HCT116 (cell line): Measurements from ENCODE around the gene HOXC11. TPM values are rescaled to one million over a fixed set of nuclear protein-coding genes. Genes with fewer than 3 reads are reported as not detected.

Source experiments
- ATAC-seq: fragments of 200-7000 bp; cut with Tn5 transposase; 2 replicates; pipeline ENCODE4 v1.9.1; 2020; ENCODE audit warnings: mild to moderate bottlenecking, moderate library complexity
- BruUV-seq: library from RNA; stranded (reverse); fragments of 400-500 nt; replicated peaks from 2 replicates; lab custom pipeline; 2021; lab: Mats Ljungman, UMichigan
- CTCF ChIA-PET: fragments of 300-600 bp; sonication (Branson Sonifier 250); formaldehyde crosslinking; loops from one replicate; lab custom pipeline; 2021; ENCODE audit warnings: antibody characterized with exemption; lab: Charles Lee
- POLR2A ChIA-PET: fragments of 300-600, 350-600 bp; sonication (Branson Sonifier 250); formaldehyde crosslinking; loops from one replicate; lab custom pipeline; 2021; ENCODE audit warnings: antibody characterized with exemption; lab: Charles Lee
- RAD21 ChIA-PET, 2 experiments: fragments of 300-600 bp; sonication (Branson Sonifier 250); formaldehyde crosslinking; loops; one replicate each; lab custom pipeline; 2023; ENCODE audit warnings: low total read pairs in 2 of 2; ENCODE audit not compliant: uncharacterized antibody in 2 of 2, unreplicated experiment in 2 of 2, low non-redundant PET in 1 of 2; lab: Charles Lee
- DNase-seq: peaks from one replicate; pipeline ENCODE4 v3.0.0-alpha.2; 2010; ENCODE audit warnings: low read depth, low spot score
- H2AFZ ChIP-seq: fragments of 200-600 bp; shearing (Covaris generic), sonication (generic); 2 replicates; pipeline ENCODE4 v1.6.1; 2017; ENCODE audit warnings: low read depth, mixed run types, mixed read lengths, antibody characterized with exemption, low read length; ENCODE audit not compliant: poor library complexity, severe bottlenecking
- H3K27ac ChIP-seq: 2 replicates; pipeline ENCODE4 v1.5.1; 2012; ENCODE audit warnings: low read depth, low read length
- H3K27me3 ChIP-seq: fragments of 200-600 bp; sonication (generic); 2 replicates; pipeline ENCODE4 v1.6.1; 2016; ENCODE audit warnings: mixed run types, low read length, mixed read lengths; ENCODE audit not compliant: insufficient read depth
- H3K36me3 ChIP-seq, 2 experiments: fragments of 200-500 bp in 1 of 2; fragments of 200-600 bp in 1 of 2; sonication (Bioruptor generic) in 1 of 2; sonication (generic) in 1 of 2; 2 replicates each; pipeline versions ENCODE4 v1.5.1 to v1.6.1; 2014 to 2016; ENCODE audit warnings: low read length in 2 of 2, inconsistent platforms in 1 of 2, mixed read lengths in 1 of 2, mixed run types in 1 of 2; ENCODE audit not compliant: insufficient read depth in 2 of 2, control insufficient read depth in 1 of 2
- H3K4me1 ChIP-seq, 2 experiments: fragments of 200-600 bp in 1 of 2; sonication (generic) in 1 of 2; 2 replicates each; pipeline versions ENCODE4 v1.5.1 to v1.6.1; 2012 to 2017; ENCODE audit warnings: low read length in 2 of 2, inconsistent platforms in 1 of 2, mild to moderate bottlenecking in 1 of 2, mixed read lengths in 1 of 2, mixed run types in 1 of 2, moderate library complexity in 1 of 2; ENCODE audit not compliant: insufficient read depth in 2 of 2, control insufficient read depth in 1 of 2
- H3K4me2 ChIP-seq: fragments of 200-600 bp; sonication (generic); 2 replicates; pipeline ENCODE4 v1.6.1; 2017; ENCODE audit warnings: mixed run types, low read length, mixed read lengths
- H3K4me3 ChIP-seq, 2 experiments: fragments of 200-600 bp in 1 of 2; sonication (generic) in 1 of 2; replicated peaks in 1 of 2; 2 replicates each; pipeline ENCODE4 v1.5.1; 2011 to 2016; ENCODE audit warnings: low read length in 2 of 2, control low read depth in 1 of 2, low read depth in 1 of 2, mild to moderate bottlenecking in 1 of 2, mixed read lengths in 1 of 2, mixed run types in 1 of 2
- H3K79me2 ChIP-seq: fragments of 200-600 bp; sonication (generic); 2 replicates; pipeline ENCODE4 v1.6.1; 2017; ENCODE audit warnings: mild to moderate bottlenecking, mixed run types, low read length, moderate library complexity, mixed read lengths; ENCODE audit not compliant: insufficient read depth
- H3K9ac ChIP-seq: fragments of 200-600 bp; sonication (generic); 2 replicates; pipeline ENCODE4 v1.6.1; 2016; ENCODE audit warnings: low read length, mixed read lengths
- H3K9me2 ChIP-seq: fragments of 200-600 bp; sonication (generic), shearing (Covaris generic); 2 replicates; pipeline ENCODE4 v1.6.1; 2017; ENCODE audit warnings: mixed run types, mild to moderate bottlenecking, moderate library complexity; ENCODE audit not compliant: insufficient read depth
- H3K9me3 ChIP-seq, 2 experiments: fragments of 200-500 bp in 1 of 2; fragments of 200-600 bp in 1 of 2; sonication (Bioruptor generic) in 1 of 2; sonication (generic) in 1 of 2; 2 replicates each; pipeline ENCODE4 v1.6.1; 2014 to 2017; ENCODE audit warnings: low read length in 2 of 2, mixed read lengths in 2 of 2, inconsistent platforms in 1 of 2, low read depth in 1 of 2, mild to moderate bottlenecking in 1 of 2, mixed run types in 1 of 2, moderate library complexity in 1 of 2; ENCODE audit not compliant: control insufficient read depth in 1 of 2, insufficient read depth in 1 of 2
- H4K20me1 ChIP-seq: fragments of 200-600 bp; sonication (generic), shearing (Covaris generic); 2 replicates; pipeline ENCODE4 v1.6.1; 2017; ENCODE audit warnings: mixed run types, mild to moderate bottlenecking, moderate library complexity; ENCODE audit not compliant: insufficient read depth
- ELF1 ChIP-seq: IDR thresholded peaks from 2 replicates; pipeline ENCODE4 v1.6.1; 2012; ENCODE audit warnings: low read depth, borderline replicate concordance
- FOSL1 ChIP-seq: IDR thresholded peaks from 2 replicates; pipeline ENCODE4 v1.6.1; 2012; ENCODE audit warnings: low read depth
- JUND ChIP-seq: IDR thresholded peaks from 2 replicates; pipeline ENCODE4 v1.6.1; 2012
- POLR2AphosphoS5 ChIP-seq: IDR thresholded peaks from 2 replicates; pipeline ENCODE4 v1.6.1; 2011; ENCODE audit warnings: mild to moderate bottlenecking, low read depth, low read length, moderate library complexity
- SIN3A ChIP-seq: IDR thresholded peaks from 2 replicates; pipeline ENCODE4 v1.6.1; 2012; ENCODE audit warnings: low read depth
- TCF7L2 ChIP-seq: IDR thresholded peaks from 2 replicates; pipeline ENCODE4 v1.7.0; 2011; ENCODE audit warnings: borderline replicate concordance, inconsistent platforms; ENCODE audit not compliant: insufficient read depth, insufficient read length; ENCODE audit errors: extremely low read depth
- intact Hi-C: fragments of 100-400 bp; cut with micrococcal nuclease; formaldehyde crosslinking; loops from 2 replicates; pipeline ENCODE4 v1.10.0; 2022
- total RNA-seq: library from RNA; stranded (reverse); gene quantifications from one replicate; pipeline ENCODE4 v1.2.1, GENCODE V29; 2021; ENCODE audit not compliant: unreplicated experiment
- TF ChIP-seq, protein P1 (sequence below): IDR thresholded peaks from 2 replicates; pipeline ENCODE4 v1.6.1; 2012; ENCODE audit warnings: low read depth

HOXC11 gene
- total RNA-seq, 1 experiment from 2014 or later = 0.22 TPM

DNA sequence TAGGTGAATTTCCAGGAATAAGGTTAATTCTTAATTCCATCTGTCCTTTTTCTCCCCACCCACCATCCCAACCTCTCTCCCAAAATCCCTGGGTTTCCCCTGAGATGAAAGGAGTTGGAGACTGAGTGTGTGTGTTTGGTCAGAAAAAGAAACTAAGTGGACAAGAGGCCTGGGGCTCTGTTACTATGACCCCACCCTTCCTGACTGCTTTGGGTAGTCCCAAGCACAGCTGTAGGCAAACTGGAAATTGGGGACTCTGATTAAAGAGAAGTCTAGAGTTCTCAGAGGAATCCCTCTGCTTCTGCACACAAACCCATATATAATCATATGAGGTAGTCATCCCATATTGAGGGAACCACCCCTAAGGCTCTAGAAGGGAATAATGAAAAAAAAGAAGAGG, 25.2 kb upstream of the HOXC11 start:
- ChIA-PET POLR2A (no interaction called here), CTCF (no interaction called here), RAD21 (no interaction called here)
- Histone ChIP-seq H2AFZ (no peak overlapping the region), H3K9ac (no peak overlapping the region), H3K4me3 (no peak overlapping the region), H3K27ac (no peak overlapping the region), H3K4me1 (peaks cover 4 to 5% of the 10 kb centered on the region in 2 experiments), H3K4me2 (no peak overlapping the region), H3K36me3 (no peaks in the 10 kb centered on the region), H4K20me1 (no peaks in the 10 kb centered on the region), H3K27me3 (no peaks in the 10 kb centered on the region), H3K9me3 (no peaks in the 10 kb centered on the region), H3K79me2 (no peaks in the 10 kb centered on the region), H3K9me2 (no peaks in the 10 kb centered on the region)
- no TSS peak for BruUV-seq
- ATAC-seq (no peak), DNase-seq (no peak)
- TF ChIP-seq POLR2AphosphoS5 = no peak
- no peak for TF ChIP-seq TCF7L2
- no peak for TF ChIP-seq SIN3A
- TF ChIP-seq JUND = no peak
- no peak for TF ChIP-seq ELF1
- no peak for TF ChIP-seq FOSL1
- TF ChIP-seq, protein P1, sequence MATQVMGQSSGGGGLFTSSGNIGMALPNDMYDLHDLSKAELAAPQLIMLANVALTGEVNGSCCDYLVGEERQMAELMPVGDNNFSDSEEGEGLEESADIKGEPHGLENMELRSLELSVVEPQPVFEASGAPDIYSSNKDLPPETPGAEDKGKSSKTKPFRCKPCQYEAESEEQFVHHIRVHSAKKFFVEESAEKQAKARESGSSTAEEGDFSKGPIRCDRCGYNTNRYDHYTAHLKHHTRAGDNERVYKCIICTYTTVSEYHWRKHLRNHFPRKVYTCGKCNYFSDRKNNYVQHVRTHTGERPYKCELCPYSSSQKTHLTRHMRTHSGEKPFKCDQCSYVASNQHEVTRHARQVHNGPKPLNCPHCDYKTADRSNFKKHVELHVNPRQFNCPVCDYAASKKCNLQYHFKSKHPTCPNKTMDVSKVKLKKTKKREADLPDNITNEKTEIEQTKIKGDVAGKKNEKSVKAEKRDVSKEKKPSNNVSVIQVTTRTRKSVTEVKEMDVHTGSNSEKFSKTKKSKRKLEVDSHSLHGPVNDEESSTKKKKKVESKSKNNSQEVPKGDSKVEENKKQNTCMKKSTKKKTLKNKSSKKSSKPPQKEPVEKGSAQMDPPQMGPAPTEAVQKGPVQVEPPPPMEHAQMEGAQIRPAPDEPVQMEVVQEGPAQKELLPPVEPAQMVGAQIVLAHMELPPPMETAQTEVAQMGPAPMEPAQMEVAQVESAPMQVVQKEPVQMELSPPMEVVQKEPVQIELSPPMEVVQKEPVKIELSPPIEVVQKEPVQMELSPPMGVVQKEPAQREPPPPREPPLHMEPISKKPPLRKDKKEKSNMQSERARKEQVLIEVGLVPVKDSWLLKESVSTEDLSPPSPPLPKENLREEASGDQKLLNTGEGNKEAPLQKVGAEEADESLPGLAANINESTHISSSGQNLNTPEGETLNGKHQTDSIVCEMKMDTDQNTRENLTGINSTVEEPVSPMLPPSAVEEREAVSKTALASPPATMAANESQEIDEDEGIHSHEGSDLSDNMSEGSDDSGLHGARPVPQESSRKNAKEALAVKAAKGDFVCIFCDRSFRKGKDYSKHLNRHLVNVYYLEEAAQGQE = no peak
- intact Hi-C loops = no loop called here
